ENCODE data around the gene ANKMY1. TPM values are rescaled to one million over a fixed set of nuclear protein-coding genes. Genes with fewer than 3 reads are reported as not detected.
A peak's percentile ranks its signal among the peaks of the same experiment; 100 is the strongest.

ANKMY1 gene
- total and polyA plus RNA-seq, 2 of the 13 experiments (the other 11 are each of a cell fraction or from before 2014, with no cell fraction given), result 11.7 to 18.8 TPM

DNA sequence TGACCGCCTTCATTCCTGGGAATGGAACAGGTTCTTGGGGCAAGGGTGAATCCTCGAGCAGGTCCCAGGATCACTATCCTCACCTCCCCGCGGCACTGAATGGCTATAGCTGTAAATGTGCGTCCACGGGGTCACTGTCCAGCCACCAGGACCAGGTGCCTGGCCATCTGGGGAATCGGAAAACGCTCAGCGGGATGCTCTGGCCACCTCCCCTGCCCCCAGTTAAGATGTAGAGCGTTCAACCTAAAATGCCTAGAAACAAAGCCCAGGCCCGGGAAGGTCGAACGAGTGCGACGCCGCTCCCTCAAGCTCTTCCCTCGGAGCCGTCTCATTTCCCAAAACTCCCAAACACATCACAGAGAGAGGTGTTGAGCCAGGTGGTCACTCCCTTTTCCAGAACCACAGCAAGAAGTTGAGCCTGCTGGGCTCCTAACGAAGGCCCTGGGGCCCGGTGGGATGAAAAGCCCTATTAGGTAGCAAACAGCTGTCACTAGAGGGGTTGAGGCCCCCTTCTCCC is 28.0 kb upstream of the ANKMY1 start (continued):
- TF ChIP-seq, protein P1, sequence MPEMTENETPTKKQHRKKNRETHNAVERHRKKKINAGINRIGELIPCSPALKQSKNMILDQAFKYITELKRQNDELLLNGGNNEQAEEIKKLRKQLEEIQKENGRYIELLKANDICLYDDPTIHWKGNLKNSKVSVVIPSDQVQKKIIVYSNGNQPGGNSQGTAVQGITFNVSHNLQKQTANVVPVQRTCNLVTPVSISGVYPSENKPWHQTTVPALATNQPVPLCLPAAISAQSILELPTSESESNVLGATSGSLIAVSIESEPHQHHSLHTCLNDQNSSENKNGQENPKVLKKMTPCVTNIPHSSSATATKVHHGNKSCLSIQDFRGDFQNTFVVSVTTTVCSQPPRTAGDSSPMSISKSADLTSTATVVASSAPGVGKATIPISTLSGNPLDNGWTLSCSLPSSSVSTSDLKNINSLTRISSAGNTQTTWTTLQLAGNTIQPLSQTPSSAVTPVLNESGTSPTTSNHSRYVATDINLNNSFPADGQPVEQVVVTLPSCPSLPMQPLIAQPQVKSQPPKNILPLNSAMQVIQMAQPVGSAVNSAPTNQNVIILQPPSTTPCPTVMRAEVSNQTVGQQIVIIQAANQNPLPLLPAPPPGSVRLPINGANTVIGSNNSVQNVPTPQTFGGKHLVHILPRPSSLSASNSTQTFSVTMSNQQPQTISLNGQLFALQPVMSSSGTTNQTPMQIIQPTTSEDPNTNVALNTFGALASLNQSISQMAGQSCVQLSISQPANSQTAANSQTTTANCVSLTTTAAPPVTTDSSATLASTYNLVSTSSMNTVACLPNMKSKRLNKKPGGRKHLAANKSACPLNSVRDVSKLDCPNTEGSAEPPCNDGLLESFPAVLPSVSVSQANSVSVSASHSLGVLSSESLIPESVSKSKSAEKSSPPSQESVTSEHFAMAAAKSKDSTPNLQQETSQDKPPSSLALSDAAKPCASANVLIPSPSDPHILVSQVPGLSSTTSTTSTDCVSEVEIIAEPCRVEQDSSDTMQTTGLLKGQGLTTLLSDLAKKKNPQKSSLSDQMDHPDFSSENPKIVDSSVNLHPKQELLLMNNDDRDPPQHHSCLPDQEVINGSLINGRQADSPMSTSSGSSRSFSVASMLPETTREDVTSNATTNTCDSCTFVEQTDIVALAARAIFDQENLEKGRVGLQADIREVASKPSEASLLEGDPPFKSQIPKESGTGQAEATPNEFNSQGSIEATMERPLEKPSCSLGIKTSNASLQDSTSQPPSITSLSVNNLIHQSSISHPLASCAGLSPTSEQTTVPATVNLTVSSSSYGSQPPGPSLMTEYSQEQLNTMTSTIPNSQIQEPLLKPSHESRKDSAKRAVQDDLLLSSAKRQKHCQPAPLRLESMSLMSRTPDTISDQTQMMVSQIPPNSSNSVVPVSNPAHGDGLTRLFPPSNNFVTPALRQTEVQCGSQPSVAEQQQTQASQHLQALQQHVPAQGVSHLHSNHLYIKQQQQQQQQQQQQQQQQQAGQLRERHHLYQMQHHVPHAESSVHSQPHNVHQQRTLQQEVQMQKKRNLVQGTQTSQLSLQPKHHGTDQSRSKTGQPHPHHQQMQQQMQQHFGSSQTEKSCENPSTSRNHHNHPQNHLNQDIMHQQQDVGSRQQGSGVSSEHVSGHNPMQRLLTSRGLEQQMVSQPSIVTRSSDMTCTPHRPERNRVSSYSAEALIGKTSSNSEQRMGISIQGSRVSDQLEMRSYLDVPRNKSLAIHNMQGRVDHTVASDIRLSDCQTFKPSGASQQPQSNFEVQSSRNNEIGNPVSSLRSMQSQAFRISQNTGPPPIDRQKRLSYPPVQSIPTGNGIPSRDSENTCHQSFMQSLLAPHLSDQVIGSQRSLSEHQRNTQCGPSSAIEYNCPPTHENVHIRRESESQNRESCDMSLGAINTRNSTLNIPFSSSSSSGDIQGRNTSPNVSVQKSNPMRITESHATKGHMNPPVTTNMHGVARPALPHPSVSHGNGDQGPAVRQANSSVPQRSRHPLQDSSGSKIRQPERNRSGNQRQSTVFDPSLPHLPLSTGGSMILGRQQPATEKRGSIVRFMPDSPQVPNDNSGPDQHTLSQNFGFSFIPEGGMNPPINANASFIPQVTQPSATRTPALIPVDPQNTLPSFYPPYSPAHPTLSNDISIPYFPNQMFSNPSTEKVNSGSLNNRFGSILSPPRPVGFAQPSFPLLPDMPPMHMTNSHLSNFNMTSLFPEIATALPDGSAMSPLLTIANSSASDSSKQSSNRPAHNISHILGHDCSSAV (CRISPR knock-in tag; IDR thresholded peaks at IDR 0.05; ENCODE audit: borderline replicate concordance), result no peak
- TF ChIP-seq, protein P2, sequence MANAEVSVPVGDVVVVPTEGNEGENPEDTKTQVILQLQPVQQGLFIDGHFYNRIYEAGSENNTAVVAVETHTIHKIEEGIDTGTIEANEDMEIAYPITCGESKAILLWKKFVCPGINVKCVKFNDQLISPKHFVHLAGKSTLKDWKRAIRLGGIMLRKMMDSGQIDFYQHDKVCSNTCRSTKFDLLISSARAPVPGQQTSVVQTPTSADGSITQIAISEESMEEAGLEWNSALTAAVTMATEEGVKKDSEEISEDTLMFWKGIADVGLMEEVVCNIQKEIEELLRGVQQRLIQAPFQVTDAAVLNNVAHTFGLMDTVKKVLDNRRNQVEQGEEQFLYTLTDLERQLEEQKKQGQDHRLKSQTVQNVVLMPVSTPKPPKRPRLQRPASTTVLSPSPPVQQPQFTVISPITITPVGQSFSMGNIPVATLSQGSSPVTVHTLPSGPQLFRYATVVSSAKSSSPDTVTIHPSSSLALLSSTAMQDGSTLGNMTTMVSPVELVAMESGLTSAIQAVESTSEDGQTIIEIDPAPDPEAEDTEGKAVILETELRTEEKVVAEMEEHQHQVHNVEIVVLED (CRISPR knock-in tag; IDR thresholded peaks at IDR 0.05; ENCODE audit: borderline replicate concordance), result no peak
- TF ChIP-seq ZNF878 (CRISPR knock-in tag; IDR thresholded peaks at IDR 0.05) (peak; percentile 73; the same call in 1 of the 2 replicates), NAIF1 (CRISPR knock-in tag; IDR thresholded peaks at IDR 0.05; ENCODE audit: borderline replicate concordance) (peak; percentile 56; the same call in 1 of the 2 replicates), HNRNPK (IDR thresholded peaks at IDR 0.05; ENCODE audit: low read depth, low read length, poor library complexity, severe bottlenecking) (no peak), ZNF660 (CRISPR knock-in tag; IDR thresholded peaks at IDR 0.05; ENCODE audit: borderline replicate concordance, low read depth) (no peak), ZNF614 (CRISPR knock-in tag; IDR thresholded peaks at IDR 0.05; ENCODE audit: borderline replicate concordance) (no peak), ZFP36L1 (CRISPR knock-in tag; IDR thresholded peaks at IDR 0.05) (no peak), ZNF510 (CRISPR knock-in tag; IDR thresholded peaks at IDR 0.05; ENCODE audit: low read depth) (0 out of 2 replicates have a peak, but pooled peaks have one; percentile 36)
- TF ChIP-seq, protein P3, sequence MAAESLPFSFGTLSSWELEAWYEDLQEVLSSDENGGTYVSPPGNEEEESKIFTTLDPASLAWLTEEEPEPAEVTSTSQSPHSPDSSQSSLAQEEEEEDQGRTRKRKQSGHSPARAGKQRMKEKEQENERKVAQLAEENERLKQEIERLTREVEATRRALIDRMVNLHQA (CRISPR knock-in tag; IDR thresholded peaks at IDR 0.05), result no peak
- TF ChIP-seq, protein P4, sequence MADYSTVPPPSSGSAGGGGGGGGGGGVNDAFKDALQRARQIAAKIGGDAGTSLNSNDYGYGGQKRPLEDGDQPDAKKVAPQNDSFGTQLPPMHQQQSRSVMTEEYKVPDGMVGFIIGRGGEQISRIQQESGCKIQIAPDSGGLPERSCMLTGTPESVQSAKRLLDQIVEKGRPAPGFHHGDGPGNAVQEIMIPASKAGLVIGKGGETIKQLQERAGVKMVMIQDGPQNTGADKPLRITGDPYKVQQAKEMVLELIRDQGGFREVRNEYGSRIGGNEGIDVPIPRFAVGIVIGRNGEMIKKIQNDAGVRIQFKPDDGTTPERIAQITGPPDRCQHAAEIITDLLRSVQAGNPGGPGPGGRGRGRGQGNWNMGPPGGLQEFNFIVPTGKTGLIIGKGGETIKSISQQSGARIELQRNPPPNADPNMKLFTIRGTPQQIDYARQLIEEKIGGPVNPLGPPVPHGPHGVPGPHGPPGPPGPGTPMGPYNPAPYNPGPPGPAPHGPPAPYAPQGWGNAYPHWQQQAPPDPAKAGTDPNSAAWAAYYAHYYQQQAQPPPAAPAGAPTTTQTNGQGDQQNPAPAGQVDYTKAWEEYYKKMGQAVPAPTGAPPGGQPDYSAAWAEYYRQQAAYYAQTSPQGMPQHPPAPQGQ (CRISPR knock-in tag; IDR thresholded peaks at IDR 0.05; ENCODE audit: borderline replicate concordance), result no peak
- TF ChIP-seq, protein P5, sequence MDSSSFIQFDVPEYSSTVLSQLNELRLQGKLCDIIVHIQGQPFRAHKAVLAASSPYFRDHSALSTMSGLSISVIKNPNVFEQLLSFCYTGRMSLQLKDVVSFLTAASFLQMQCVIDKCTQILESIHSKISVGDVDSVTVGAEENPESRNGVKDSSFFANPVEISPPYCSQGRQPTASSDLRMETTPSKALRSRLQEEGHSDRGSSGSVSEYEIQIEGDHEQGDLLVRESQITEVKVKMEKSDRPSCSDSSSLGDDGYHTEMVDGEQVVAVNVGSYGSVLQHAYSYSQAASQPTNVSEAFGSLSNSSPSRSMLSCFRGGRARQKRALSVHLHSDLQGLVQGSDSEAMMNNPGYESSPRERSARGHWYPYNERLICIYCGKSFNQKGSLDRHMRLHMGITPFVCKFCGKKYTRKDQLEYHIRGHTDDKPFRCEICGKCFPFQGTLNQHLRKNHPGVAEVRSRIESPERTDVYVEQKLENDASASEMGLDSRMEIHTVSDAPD (CRISPR knock-in tag; IDR thresholded peaks at IDR 0.05), result peak; percentile 11; the same call in 1 of the 2 replicates
- TF ChIP-seq, protein P6, sequence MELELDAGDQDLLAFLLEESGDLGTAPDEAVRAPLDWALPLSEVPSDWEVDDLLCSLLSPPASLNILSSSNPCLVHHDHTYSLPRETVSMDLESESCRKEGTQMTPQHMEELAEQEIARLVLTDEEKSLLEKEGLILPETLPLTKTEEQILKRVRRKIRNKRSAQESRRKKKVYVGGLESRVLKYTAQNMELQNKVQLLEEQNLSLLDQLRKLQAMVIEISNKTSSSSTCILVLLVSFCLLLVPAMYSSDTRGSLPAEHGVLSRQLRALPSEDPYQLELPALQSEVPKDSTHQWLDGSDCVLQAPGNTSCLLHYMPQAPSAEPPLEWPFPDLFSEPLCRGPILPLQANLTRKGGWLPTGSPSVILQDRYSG (CRISPR knock-in tag; IDR thresholded peaks at IDR 0.05), result peak; percentile 8; the same call in 1 of the 2 replicates

Measured in HepG2 (cell line).